Esophagus squamous epithelium (tissue), 4 donors: Measurements from ENCODE around the gene LHX4.

Experiments
- POLR2A ChIP-seq, 4 donors: fragments of 450-650 bp; IDR thresholded peaks; one replicate each; pipeline ENCODE4 v1.6.1; 2017; ENCODE audit warnings: antibody characterized with exemption in 4 of 4, mild to moderate bottlenecking in 4 of 4, moderate library complexity in 3 of 4
- TF ChIP-seq, protein P1 (sequence below), 6 experiments: fragments of 450-650 bp in 4 of 6; fragments of 200-600 bp in 2 of 6; sonication (generic) in 2 of 6; IDR thresholded peaks; one replicate each; pipeline ENCODE4 v1.5.1; 2016 to 2019; ENCODE audit warnings: antibody characterized with exemption in 6 of 6, mild to moderate bottlenecking in 4 of 6, moderate library complexity in 4 of 6

DNA sequence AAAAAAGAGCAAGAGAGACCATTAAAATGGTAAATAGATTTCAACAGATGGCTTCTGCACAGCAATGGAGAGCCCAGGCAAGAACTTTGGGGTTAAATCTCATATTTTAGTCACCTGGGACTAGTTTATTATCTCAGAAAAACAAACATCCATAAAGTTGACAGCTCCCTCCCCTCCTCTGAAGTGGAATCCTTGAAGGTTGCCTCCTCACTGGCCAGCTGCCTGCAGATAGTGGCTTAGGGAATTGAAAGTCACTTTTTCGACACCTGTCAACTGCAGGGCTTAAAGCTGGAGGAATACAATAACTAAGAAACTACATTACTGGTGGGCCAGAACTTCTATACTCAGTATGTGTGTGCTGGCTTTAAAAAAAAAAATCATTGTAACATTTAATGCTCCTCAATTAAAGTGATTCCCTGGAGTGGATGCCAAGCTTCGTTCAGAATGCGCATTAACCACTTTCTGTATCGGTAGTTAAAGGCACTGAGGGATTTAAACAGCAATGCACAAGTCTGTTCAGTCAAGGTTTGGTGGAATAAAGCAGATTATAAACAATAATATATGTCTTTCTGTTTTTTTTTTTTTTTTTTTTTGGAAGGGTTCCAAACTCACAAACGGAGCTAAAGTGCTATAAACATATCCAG, 52.5 kb downstream of the LHX4 start:
- TF ChIP-seq, protein P1, sequence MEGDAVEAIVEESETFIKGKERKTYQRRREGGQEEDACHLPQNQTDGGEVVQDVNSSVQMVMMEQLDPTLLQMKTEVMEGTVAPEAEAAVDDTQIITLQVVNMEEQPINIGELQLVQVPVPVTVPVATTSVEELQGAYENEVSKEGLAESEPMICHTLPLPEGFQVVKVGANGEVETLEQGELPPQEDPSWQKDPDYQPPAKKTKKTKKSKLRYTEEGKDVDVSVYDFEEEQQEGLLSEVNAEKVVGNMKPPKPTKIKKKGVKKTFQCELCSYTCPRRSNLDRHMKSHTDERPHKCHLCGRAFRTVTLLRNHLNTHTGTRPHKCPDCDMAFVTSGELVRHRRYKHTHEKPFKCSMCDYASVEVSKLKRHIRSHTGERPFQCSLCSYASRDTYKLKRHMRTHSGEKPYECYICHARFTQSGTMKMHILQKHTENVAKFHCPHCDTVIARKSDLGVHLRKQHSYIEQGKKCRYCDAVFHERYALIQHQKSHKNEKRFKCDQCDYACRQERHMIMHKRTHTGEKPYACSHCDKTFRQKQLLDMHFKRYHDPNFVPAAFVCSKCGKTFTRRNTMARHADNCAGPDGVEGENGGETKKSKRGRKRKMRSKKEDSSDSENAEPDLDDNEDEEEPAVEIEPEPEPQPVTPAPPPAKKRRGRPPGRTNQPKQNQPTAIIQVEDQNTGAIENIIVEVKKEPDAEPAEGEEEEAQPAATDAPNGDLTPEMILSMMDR (IDR thresholded peaks at IDR 0.05), result no peak
- TF ChIP-seq POLR2A (IDR thresholded peaks at IDR 0.05), result no peak
